Stimulated activated CD4-positive, alpha-beta T cell treated with anti-CD3 and anti-CD28 coated beads, Interleukin-2, amount 100 ng/mL, for 4 hours (primary cell): ENCODE data around the gene MDM4.

Experiments
- DNase-seq: peaks from one replicate; pipeline ENCODE4 v3.0.0-alpha.2; 2020; ENCODE audit warnings: low read depth

The MDM4 gene

GRCh38 chr1:204578867-204579664, 62.9 kb downstream of the MDM4 start:
- no peak for DNase-seq

- no peak for DNase-seq
Observed at GRCh38 chr1:204579681-204580080, 63.5 kb downstream of the MDM4 start.

GRCh38 chr1:204580862-204581261, 64.7 kb downstream of the MDM4 start:
- DNase-seq: no peak

- no peak for DNase-seq
Observed at GRCh38 chr1:204581759-204582158, 65.6 kb downstream of the MDM4 start.

- no peak for DNase-seq
Observed at GRCh38 chr1:204583909-204584632, 67.9 kb downstream of the MDM4 start.

GRCh38 chr1:204584699-204585372, 68.6 kb downstream of the MDM4 start:
- no peak for DNase-seq

GRCh38 chr1:204587621-204588020, 71.4 kb downstream of the MDM4 start:
- no peak for DNase-seq

GRCh38 chr1:204588826-204589225, 72.6 kb downstream of the MDM4 start:
- DNase-seq: no peak

- no peak for DNase-seq
Observed at GRCh38 chr1:204589409-204590038, 73.3 kb downstream of the MDM4 start.

- DNase-seq: no peak
Observed at GRCh38 chr1:204591473-204592090, 75.4 kb downstream of the MDM4 start.

- DNase-seq: no peak
Observed at GRCh38 chr1:204592246-204592948, 76.2 kb downstream of the MDM4 start.

GRCh38 chr1:204598319-204598969, 82.2 kb downstream of the MDM4 start:
- no peak for DNase-seq

- DNase-seq: no peak
Observed at GRCh38 chr1:204599098-204599497, 82.9 kb downstream of the MDM4 start.

GRCh38 chr1:204599596-204599995, 83.4 kb downstream of the MDM4 start:
- no peak for DNase-seq

GRCh38 chr1:204600203-204600602, 84.0 kb downstream of the MDM4 start:
- no peak for DNase-seq

GRCh38 chr1:204600968-204601367, 84.8 kb downstream of the MDM4 start:
- DNase-seq: no peak

GRCh38 chr1:204602111-204602579, 85.9 kb downstream of the MDM4 start:
- no peak for DNase-seq

- no peak for DNase-seq
Observed at GRCh38 chr1:204602871-204603542, 86.8 kb downstream of the MDM4 start.

GRCh38 chr1:204605791-204606190, 89.6 kb downstream of the MDM4 start:
- no peak for DNase-seq
